Activated T-helper 1 cell treated with anti-CD3 and anti-CD28 coated beads, Interleukin-2, amount 50 U/mL, for 16 hours (primary cell): ENCODE data around the gene SCN1A.

Source experiments
- DNase-seq, 2 donors: peaks; one replicate each; pipeline ENCODE4 v3.0.0-alpha.2; 2020; ENCODE audit warnings: low read depth in 1 of 2, low spot score in 1 of 2

The SCN1A gene

DNA sequence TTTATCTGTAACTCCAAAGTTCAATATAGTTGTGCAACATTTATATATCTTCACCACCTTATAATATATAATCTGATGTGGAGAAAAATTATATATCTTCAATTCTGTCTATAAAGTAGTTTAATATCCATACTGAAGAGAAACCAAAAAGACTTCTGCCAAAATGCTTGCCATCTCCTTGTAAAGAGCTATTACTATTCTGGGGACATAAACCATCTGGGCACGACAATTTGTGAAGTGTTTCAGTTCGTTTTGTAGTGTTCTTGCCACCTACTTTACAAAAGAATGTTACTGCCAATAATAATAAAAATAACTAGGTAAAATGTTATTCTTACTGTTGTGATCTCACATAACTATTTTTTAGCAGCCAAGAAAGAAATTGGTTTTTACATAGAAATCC lies 45.1 kb downstream of the SCN1A start:
- DNase-seq: no peak

DNA sequence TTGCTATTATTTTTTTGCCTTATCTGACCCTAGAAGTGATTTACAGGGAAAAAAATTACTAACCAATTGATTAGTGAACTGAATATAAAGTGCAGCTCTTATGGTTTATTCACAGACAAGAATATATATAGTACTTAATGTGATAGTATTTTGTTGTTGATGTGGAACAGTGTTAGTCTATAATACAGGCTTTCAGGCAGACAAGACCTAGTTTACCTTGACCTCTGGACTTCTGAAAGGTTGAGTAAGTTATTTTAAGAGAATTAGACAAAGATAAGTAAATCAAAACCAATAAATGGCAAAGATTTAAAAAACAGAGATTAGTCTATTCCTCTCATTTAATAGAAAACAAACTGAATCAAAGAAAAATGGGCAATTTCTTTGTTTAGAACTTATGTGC lies 46.0 kb downstream of the SCN1A start:
- no peak for DNase-seq

DNA sequence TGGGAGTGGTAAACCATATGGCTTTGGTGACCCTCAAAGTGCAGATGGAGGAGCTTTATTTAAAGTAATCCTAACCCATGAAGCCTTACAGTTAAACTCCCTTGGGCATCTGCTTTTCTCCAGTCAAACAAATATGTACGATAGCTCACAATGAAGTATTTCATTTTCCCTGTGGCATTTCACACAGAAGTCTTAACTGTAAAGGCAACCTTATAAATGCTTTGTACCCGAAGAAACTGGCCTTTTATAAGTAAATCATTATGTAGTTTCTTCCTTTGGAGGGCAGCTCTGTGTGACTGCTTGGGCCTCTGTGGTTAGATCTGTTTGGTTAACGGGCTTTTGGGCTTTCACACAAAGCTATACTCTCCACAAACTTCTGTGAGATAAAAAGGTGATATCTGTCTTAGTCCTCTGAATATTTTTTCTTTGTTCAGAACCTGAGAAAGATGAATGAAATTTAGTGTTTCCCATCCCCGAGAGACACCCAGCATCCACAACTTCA lies 46.6 kb downstream of the SCN1A start:
- DNase-seq: no peak

DNA sequence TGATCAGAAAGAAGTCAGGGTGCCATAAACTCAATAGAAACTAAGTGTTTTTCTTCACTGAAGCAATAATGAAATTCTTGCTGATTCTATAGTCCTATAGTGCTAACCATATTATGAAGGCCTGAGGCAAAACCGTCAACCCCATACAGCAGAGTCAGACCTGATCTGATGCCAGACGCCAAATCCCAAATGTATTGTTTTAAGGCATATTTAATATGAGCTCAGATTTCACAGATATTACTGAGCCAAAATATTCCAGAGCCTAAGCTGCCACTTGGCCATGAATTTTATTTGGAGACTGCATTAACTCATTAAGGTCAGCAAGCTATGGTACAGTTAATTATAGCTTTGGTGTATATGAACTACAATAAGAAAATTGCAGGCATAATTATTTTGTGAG lies 53.4 kb downstream of the SCN1A start:
- no peak for DNase-seq

DNA sequence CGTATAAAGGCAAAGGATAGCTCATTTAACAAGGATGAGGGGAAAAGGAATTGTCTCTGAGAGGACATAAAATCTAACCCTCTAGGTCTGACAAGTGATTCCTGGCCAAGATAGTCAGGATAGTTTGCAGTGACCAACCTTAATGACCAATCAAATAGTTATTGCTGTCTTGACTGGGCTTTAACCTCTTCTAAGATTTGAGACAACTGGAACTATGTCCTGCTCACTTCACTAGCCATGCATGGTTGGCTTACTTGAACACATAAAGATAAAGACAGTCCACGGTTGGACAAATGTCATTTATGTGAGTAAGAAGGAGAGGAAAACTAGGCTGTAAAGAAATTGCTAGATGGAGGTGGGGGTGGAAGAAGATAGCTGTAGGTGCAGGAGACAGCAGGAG lies 53.8 kb downstream of the SCN1A start:
- no peak for DNase-seq

DNA sequence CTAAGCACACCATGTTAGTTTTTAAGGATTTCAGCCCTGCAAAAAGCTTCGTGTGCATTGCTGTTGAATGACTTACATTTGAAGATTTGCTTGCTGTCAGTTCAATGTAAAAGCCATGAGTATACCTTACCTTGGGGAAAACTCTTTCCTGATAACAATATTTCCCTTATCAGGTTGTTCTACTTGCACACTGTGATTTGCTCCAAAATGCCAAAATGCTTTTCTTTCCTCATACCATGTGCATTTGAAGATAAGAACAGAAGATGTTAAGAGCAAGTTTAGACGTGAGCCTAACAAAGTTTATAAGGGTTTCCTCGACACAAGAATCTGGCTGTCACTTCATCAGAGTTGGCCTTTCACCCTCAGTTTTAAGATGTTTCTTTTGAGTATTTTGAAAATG lies 57.6 kb downstream of the SCN1A start:
- DNase-seq: no peak

DNA sequence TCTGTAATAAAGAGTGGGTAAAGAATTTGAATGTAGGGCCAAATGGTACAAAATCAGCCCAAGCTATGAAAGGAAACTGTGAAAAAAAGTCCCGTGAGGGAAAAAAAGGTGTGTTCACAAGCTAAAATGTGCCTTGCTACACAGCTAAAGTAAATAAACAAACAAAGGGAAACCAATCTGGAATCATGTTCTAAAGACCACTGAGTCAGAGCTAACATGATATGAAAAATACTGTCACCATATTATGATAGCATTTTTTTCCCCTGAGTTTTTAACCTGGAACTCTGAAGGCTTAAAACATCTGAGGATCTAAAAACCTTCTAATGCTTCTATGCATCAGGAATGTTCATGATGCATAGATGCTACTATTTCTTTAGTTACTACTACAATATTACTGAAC lies 58.8 kb downstream of the SCN1A start:
- no peak for DNase-seq

DNA sequence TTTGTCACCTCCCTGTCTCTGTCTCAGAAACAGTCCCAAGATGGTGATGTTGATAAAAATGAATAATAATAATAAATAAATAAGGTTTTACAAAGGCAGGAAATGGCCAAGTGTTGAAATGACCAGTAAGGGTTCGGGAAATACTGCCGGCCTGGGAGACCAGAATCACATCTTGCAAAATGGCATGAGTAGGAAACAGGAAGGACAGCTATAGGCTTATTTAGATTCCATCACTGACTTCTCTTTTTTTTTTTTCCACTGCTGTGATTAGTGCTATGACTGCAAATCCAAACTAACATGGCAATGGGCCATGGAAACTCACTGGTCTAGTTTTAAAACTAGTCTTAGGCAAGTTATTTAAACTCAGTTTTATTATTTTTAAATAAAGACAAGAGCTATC lies 60.6 kb downstream of the SCN1A start:
- no peak for DNase-seq

DNA sequence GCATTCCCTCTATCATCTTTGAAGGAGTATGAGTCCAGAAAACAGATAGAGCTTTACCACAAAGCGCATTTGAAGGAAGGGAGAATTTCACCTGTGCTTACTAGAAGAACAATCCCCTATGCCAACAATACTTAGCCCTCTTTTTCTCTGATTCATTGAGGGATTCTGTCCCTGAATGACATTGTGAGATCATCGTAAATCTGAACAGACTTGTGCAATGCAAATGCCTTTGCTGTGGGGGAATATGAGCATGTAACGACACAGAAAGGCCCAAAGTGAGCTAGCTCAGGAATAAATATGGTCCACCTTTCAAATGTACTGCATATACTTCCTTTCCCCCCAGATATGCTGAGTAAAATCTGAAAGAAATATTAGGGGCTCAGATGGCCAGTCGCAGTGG lies 67.6 kb downstream of the SCN1A start:
- no peak for DNase-seq

DNA sequence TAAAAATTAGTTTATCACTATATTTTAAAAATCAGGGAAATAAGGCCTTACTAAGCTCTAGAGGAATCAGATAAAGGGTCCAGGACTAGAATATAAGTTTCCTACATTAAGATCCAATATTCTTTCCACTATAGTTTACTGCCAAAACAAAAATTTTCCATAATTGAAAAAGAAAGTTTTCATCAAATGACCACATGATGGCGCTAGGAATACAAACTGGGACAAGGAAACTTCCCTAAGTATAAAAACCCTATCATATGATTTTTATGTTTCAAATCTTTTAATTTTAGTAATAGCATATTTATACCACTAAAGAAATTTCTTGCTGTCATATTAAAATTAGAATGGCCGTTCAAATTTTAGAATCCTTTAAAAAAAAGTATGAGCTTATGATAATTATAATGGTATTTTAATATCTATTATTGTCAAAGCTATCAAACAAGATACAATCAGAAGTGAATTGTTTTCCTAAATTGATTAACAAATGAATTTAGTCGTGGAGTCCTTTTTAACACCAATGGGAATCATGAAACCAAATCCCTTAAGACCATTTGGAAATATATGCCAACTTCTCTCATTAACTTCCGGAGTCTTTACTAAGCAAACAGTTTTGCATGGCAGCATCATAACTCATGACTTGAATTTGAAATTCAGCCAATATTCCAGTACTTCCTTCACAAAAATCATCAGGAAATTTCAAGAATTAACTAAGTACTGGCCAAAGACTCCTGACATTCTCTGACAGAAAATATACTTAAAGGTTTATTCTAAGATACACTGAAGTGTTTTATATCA lies 70.3 kb downstream of the SCN1A start:
- no peak for DNase-seq

DNA sequence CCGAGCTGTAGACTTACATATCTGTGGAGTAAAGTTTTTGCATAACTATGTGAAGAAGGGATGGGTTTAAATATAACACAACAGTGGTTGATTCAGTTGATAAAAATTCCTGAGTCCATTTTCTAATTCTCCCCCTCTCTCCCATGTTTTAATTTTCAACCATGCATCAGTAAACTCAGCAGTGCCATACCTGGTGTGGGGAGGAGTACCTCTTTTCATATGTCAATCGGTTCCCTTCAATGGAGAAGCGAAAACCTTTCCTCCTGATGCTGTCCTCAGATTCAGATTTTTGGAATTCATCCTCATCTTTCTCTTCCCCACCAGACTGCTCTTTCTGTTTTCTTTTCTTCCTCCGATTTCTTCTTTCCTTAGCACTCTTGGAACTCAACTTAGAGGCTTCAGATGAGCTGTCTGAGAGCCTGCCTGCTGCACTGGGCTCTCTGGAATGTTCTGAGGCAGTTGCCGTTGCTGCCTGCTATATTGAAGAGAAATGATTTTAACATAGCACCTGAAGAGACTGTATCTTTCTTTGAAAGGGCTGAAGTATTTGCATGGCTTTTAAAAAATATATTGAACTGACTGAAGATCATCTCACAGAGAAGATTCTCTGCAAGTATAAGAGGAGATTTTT lies 82.9 kb downstream of the SCN1A start:
- no peak for DNase-seq

DNA sequence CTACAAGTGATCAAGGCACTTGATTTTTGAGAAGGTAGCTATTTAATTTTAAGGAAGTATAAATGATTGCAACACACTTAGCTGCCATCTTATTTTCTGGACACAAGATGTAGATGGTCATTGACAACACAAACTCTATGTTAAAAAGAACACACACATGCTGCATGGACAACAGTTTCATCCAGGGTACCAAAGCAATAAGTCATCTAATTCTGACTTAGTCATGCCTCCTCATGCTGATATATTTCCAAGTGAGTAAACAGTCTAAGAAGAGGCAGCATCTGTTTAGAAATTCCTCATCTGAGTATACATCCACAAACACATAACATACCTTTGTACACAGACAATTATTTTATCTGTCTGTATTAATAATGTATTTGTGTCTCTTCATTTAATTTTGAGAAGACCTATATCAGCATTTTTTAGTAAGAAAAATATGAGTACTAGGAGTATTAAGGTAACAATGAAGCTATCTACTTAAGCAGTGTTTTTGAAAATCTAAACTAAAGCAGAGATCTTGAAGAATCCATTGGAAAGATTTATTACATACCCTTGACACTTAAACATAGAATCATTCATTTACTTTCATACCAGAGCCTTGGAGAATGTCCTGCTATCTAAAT lies 84.9 kb downstream of the SCN1A start:
- no peak for DNase-seq

DNA sequence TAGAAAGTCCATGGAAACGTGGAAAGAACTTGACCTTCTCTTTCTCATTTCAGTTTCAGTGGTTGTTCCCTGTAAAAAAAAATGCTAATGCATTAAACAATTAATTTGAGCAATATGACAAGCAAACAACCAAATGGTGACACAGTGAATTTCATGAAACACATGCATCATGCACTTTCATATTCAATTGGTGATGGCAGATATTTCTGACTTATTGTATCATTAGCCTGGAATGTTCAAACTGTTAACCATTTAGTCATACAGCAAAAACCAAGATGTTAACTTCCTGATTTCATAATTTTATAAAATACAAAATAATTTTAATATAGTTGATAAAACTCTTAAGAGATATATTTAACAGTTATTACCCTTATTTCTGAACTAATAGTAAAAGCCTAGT lies 85.5 kb downstream of the SCN1A start:
- no peak for DNase-seq

DNA sequence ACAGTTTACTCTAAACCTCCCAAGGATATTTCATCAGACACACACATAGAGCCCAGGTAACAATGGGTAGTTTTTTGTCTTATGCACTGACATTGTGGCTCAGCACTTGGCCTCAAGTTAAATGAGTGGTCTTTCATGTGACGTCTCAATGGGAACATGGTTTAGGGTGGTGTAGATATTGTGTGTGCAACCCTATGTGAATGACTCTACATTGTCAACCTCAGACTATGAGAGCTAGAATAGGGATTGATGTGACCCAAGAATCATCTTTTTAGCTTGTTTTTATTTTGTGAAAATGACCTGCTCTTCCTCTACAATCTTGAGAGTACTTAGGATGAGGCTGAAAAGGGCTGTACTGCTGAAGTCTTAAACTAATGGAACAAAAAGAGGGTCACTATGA lies 86.2 kb downstream of the SCN1A start:
- no peak for DNase-seq

DNA sequence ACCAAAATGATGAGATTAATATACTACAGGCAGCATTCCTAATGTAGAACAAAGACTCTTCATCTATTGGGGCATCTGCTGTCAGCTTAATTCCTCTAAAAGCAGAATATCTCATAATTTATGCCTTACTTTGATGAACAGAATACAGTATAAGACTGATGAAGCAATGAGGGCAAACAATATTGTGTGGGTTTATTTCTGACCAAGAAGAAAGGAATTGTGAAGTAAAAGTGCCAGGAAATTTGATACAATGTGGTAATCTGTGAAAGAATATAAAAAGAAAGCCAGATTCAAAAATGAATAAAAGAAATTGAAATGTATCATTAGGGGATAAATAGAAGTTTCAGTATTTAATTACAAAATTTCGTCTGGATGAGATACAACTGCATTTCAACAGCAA lies 95.5 kb downstream of the SCN1A start:
- DNase-seq: no peak

DNA sequence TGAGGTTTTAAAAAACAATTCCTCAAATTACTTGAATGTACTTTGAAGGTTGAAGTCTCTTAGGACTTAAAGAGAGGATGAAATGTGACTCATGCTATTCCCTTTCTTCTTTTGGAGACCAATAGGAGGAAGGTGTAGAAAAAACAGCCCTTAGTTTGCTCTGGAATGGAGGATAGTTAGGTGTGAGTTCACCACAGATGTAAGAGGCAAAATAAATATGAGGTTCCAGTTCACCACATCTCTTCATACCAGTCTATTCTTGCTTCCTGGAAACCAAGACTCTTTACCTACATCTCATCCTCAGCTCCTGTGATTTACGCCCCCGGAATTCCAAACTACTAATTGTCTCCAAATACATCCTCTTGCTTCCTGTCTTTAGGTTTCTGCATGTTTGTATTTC lies 96.8 kb downstream of the SCN1A start:
- DNase-seq: no peak

DNA sequence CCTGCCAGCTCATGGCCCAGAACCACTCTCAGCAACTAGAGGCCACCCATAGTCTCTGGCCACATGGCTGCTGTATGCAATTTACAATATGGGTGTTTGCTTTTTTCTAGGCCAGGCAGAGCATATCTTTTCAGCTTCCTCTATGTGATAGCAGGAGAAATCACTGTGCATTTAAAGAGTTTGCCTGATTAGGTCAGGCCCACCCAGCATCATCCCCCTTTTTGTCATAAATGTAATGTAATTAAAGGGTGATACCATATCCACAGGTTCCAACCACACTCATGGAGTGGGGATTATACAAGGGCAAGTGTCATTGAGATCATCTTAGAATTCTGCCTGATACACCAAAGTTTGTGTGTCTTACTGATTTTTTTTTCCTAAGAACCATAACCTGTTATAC lies 102.5 kb downstream of the SCN1A start:
- DNase-seq: no peak

DNA sequence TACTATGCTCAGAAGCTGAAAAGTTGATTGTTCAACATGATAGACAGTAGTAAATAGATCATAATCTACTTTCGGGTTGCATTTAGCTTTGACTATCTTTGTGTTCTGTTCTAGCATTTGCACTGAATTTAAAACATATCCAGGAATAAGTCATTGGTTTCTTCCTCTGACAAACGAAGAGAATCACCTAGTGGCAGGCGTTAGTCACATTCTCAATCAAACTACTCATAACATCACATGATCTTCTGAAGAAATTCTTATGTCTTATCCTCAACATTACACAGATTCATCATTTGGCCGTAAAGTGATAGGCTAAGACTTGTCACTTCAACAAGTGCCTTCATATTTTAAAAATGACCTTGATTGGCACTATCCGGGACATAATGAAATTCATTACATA lies 110.6 kb downstream of the SCN1A start:
- DNase-seq: no peak

DNA sequence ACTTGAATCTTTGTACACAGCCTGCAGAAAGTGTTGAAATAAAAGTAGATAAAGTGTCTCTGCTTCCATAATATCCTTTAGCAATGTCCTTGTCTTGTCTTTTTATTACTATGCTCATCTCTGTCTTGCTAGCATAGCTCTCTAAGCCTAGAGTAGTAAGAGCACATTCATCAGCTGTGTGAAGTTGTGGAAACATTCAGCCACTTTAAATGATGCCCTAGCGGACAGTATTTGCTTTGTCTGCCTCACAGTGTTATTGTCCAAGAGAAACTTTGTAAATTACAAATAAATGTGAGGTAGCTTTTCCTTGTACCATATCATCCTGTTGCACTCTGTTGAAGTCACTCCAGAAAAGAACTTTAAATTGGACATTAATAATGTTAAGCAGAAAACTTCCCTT lies 113.9 kb downstream of the SCN1A start:
- no peak for DNase-seq

DNA sequence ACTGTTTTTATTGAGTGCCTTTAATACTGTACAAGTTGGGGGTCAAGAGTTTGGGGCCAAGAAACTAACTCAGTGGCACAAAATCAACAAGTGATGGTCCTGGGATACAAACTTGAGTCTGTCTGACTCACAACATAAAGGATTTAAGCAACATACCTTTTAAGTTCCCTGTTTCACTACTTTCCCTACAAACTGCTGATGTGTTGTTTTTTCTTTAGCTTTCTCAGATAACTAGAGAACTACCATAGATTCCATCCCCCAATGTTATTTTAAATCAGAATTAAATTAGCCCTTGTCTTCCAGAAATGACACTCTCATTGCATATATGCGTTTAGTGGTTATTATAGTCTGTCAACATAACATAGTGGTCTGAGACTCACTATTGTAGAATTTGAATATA lies 116.2 kb downstream of the SCN1A start:
- no peak for DNase-seq

DNA sequence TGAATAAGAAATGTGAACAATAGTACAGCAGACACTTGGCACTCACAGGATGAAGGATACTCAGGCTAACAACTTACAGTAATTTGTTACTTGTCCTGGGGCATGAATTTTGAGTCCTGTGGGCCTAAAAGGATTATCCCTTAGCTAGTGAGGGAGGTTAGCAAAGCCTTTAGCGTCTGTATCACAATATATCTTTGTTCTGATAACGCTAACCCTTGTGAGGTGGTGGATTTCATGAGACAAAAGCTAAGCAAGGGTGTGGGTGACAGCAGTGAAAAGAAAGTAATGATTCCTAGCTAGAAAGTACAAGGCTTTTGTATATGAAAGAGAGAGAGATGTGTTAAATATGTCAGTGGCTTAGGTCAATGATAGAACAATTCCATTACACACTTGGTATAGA lies 127.4 kb downstream of the SCN1A start:
- no peak for DNase-seq

DNA sequence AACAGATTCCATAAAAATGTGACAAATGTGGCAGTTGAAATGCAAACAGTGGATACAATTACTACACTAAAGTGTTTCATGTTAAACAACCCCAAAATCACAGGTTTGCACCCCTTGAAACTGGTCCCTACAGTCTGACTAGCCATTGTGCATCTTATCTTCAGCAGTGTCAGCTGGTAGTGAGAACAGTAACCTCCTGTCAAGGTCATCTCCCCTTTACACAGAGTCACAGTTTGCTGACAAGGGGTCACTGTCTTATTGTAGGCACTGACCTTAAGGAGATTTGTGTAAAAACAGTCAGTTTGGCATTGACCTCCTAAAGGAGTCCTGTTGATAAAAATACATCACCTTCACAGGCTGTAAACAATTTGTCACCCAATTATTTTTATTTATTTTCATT lies 137.0 kb downstream of the SCN1A start:
- DNase-seq: no peak

DNA sequence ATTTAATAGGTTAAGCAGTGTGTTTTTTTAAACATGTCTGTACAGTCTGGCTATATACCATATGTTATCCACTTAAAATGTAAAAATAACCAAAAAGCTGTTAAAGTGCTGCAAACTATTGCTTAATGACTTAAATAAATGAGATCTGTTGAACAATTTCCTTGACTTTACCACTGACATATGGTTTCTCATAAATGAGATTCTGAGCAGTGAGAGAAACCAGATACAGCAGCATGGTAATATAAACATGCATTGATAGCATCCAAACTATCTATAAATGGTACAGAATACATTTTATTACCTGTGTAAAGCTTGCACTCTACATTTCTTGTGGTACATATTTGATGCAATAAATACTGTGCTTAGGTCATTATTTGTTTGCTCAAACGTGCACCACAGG lies 138.0 kb downstream of the SCN1A start:
- DNase-seq: no peak
